Measurements from ENCODE around the gene CFAP299.

DNA sequence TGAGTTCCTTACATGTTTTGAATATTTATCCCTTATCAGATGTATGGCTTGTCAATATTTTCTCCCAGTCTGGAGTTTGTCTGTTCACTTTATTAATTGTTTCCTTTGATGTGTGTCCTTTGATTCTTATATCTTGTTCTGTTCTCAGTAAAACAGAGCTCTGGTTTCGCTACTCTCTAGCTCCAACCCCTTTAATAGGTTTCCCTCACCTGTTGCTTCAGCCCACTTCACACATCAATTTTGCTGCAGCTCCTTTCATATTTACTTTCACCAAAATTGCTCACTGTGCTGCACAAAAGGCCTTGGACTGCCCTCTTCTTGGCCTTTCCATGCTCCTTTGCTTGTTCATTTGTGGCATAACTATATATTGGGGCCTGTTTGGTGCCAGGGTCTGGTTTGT, 85.1 kb downstream of the CFAP299 start:
- no peak for TF ChIP-seq POLR2A (IDR thresholded peaks at IDR 0.05)
- TF ChIP-seq, protein P1, sequence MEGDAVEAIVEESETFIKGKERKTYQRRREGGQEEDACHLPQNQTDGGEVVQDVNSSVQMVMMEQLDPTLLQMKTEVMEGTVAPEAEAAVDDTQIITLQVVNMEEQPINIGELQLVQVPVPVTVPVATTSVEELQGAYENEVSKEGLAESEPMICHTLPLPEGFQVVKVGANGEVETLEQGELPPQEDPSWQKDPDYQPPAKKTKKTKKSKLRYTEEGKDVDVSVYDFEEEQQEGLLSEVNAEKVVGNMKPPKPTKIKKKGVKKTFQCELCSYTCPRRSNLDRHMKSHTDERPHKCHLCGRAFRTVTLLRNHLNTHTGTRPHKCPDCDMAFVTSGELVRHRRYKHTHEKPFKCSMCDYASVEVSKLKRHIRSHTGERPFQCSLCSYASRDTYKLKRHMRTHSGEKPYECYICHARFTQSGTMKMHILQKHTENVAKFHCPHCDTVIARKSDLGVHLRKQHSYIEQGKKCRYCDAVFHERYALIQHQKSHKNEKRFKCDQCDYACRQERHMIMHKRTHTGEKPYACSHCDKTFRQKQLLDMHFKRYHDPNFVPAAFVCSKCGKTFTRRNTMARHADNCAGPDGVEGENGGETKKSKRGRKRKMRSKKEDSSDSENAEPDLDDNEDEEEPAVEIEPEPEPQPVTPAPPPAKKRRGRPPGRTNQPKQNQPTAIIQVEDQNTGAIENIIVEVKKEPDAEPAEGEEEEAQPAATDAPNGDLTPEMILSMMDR (IDR thresholded peaks at IDR 0.05): no peak
